Upper lobe of left lung (tissue), 6 donors: ENCODE data around the gene AOX1. TPM values are rescaled to one million over a fixed set of nuclear protein-coding genes. Genes with fewer than 3 reads are reported as not detected.

Experiments used
- ATAC-seq, 2 donors: fragments of 200-7000 bp; cut with Tn5 transposase; one replicate each; pipeline ENCODE4 v1.9.1; 2022; ENCODE audit warnings: mild to moderate bottlenecking in 2 of 2, moderate library complexity in 2 of 2; ENCODE audit not compliant: low FRiP score in 2 of 2
- DNase-seq, 2 donors: peaks; one replicate each; pipeline ENCODE4 v3.0.0-alpha.2; 2019 to 2020
- H3K27ac ChIP-seq, 4 donors: fragments of 200-600 bp; sonication (generic); one replicate each; pipeline ENCODE4 v1.5.1; 2016 to 2019
- H3K27me3 ChIP-seq, 4 donors: fragments of 200-600 bp; sonication (generic); one replicate each; pipeline ENCODE4 v1.5.1; 2017 to 2019
- H3K36me3 ChIP-seq, 4 donors: fragments of 200-600 bp; sonication (generic); one replicate each; pipeline ENCODE4 v1.5.1; 2016 to 2019
- H3K4me1 ChIP-seq, 4 donors: fragments of 200-600 bp; sonication (generic); one replicate each; pipeline ENCODE4 v1.5.1; 2018 to 2019
- H3K4me3 ChIP-seq, 4 donors: fragments of 200-600 bp; sonication (generic); one replicate each; pipeline ENCODE4 v1.5.1; 2017 to 2019; ENCODE audit warnings: mild to moderate bottlenecking in 2 of 4, moderate library complexity in 1 of 4
- H3K9me3 ChIP-seq, 4 donors: fragments of 200-600 bp; sonication (generic); one replicate each; pipeline ENCODE4 v1.5.1; 2018 to 2019
- CTCF ChIP-seq, 6 experiments: fragments of 450-650 bp in 4 of 6; fragments of 200-600 bp in 2 of 6; sonication (generic) in 2 of 6; IDR thresholded peaks; one replicate each; pipeline ENCODE4 v1.5.1; 2016 to 2019; ENCODE audit warnings: antibody characterized with exemption in 6 of 6
- EP300 ChIP-seq, 4 donors: sonication (generic); formaldehyde crosslinking; IDR thresholded peaks; one replicate each; pipeline ENCODE4 v1.5.1; 2017; ENCODE audit warnings: antibody characterized with exemption in 4 of 4, control low read depth in 2 of 4
- POLR2A ChIP-seq, 4 donors: fragments of 450-650 bp; IDR thresholded peaks; one replicate each; pipeline ENCODE4 v1.5.1; 2016 to 2017; ENCODE audit warnings: antibody characterized with exemption in 4 of 4, mild to moderate bottlenecking in 2 of 4
- POLR2AphosphoS5 ChIP-seq, 2 donors: sonication (generic); formaldehyde crosslinking; IDR thresholded peaks; one replicate each; pipeline ENCODE4 v1.5.1; 2017; ENCODE audit warnings: antibody characterized with exemption in 2 of 2
- WGBS, 2 donors: methylation state at CpG; one replicate each; pipeline ENCODE4 v1.1.5; 2017 to 2018; 5-methylcytosine and 5-hydroxymethylcytosine counted together
- total RNA-seq, 6 donors: library from RNA; depleted of rRNA in 4 of 6; stranded (reverse); fragments of >200 nt in 4 of 6; gene quantifications; one replicate each; pipeline versions ENCODE4 v1.1.0 to v1.2.1, GENCODE V29; 2016 to 2021
- donor health status: DM: no; HTN: no; CAD: no; lungs with moderate emphysema.
- donor health status: DM: no; HTN: yes; CAD: no; lungs with severe emphysema.

AOX1 gene
- total RNA-seq, 6 donors from 2014 or later = 8.7 to 49.0 (median 27.5) TPM

GRCh38 chr2:200617156-200618053 lies 31.6 kb downstream of the AOX1 start:
- Histone ChIP-seq H3K4me3 (no peak overlapping the region), H3K27me3 (no peaks in the 10 kb centered on the region), H3K9me3 (no peaks in the 10 kb centered on the region), H3K27ac (no peak overlapping the region), H3K36me3 (no peaks in the 10 kb centered on the region), H3K4me1 (no peaks in the 10 kb centered on the region)
- ATAC-seq (peak in 1 of 2 donors; percentile 42), DNase-seq (no peak)
- WGBS, 2 donors = 51 to 58% methylated on average over 6 of the region's 6 CpGs
- TF ChIP-seq POLR2AphosphoS5 (IDR thresholded peaks at IDR 0.05) (no peak), EP300 (IDR thresholded peaks at IDR 0.05) (no peak), CTCF (IDR thresholded peaks at IDR 0.05) (no peak), POLR2A (IDR thresholded peaks at IDR 0.05) (no peak)

DNA sequence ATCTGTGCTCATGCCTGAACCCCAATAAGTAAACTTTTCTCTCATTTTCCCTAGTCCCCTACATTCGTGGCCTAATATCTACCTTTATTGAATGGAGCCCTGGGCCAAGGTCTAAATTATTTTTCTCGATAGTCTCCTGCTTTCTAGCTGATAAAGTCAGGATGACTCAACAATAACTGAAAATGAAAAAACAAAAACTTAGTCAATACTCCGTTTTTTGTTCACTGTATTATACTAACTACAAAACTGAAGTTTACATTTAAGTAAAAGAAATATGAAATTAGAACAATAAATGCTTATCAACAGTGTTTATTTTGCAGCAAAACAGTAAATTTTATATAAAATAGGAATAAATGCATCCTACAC lies 32.2 kb downstream of the AOX1 start:
- H3K27me3 ChIP-seq = no peaks in the 10 kb centered on the region
- H3K9me3 ChIP-seq = no peaks in the 10 kb centered on the region
- no peaks in the 10 kb centered on the region for H3K36me3 ChIP-seq
- DNase-seq (no peak), ATAC-seq (no peak)
- no peaks in the 10 kb centered on the region for H3K4me1 ChIP-seq
- no peak overlapping the region for H3K27ac ChIP-seq
- no peak for TF ChIP-seq CTCF (IDR thresholded peaks at IDR 0.05)
- no peak for TF ChIP-seq POLR2A (IDR thresholded peaks at IDR 0.05)
- 57 to 58% methylated on average over 3 of the region's 3 CpGs for WGBS, 2 donors
- no peak overlapping the region for H3K4me3 ChIP-seq

DNA sequence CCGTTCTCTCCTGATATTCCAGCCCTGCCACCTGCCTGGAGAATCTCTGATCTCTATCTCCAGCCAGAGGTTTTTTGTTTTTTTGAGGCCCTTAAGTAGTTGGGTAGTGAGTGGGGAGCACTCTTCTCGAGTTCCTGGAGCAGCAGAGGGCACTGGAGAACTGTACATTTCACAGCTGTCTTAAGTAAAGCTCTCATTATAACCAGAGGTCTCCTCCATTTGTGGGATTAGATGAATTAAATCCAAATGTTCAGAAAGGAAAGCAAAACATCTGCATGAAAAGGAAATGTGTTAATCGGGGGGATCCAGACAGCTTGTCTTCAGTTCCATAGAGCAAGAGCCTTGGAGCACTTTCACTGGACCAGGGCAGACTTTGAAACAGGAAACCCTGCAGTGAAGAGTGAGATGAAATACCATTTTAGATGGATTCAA lies 32.8 kb downstream of the AOX1 start:
- no peaks in the 10 kb centered on the region for H3K4me1 ChIP-seq
- no peaks in the 10 kb centered on the region for H3K27me3 ChIP-seq
- TF ChIP-seq CTCF (IDR thresholded peaks at IDR 0.05) (no peak), POLR2A (IDR thresholded peaks at IDR 0.05) (no peak), EP300 (IDR thresholded peaks at IDR 0.05) (no peak), POLR2AphosphoS5 (IDR thresholded peaks at IDR 0.05) (no peak)
- no peak overlapping the region for H3K4me3 ChIP-seq
- H3K9me3 ChIP-seq = no peaks in the 10 kb centered on the region
- WGBS, 2 donors = 31 to 34% methylated on average over 3 of the region's 3 CpGs
- H3K36me3 ChIP-seq = no peaks in the 10 kb centered on the region
- H3K27ac ChIP-seq = no peak overlapping the region
- no peak for DNase-seq
- ATAC-seq = no peak

GRCh38 chr2:200619279-200619678 lies 33.5 kb downstream of the AOX1 start:
- Histone ChIP-seq H3K4me1 (no peaks in the 10 kb centered on the region), H3K9me3 (no peaks in the 10 kb centered on the region), H3K36me3 (no peaks in the 10 kb centered on the region), H3K4me3 (no peak overlapping the region), H3K27ac (no peak overlapping the region), H3K27me3 (no peaks in the 10 kb centered on the region)
- WGBS, 2 donors = 35 to 40% methylated on average over 2 of the region's 2 CpGs
- ATAC-seq = no peak
- DNase-seq = no peak
- TF ChIP-seq EP300 (IDR thresholded peaks at IDR 0.05) = no peak
- no peak for TF ChIP-seq POLR2A (IDR thresholded peaks at IDR 0.05)
- no peak for TF ChIP-seq CTCF (IDR thresholded peaks at IDR 0.05)
- TF ChIP-seq POLR2AphosphoS5 (IDR thresholded peaks at IDR 0.05) = no peak
